Fibroblast of skin of abdomen (primary cell): ENCODE results near the gene TSPAN16.
A peak's percentile ranks its signal among the peaks of the same experiment; 100 is the strongest.
"Not testable (repeated sequence)": the region's sequence is repeated elsewhere in the genome, so short reads cannot be mapped to it uniquely, and the experiment has no call there.

Experiments used
- DNase-seq: peaks from one replicate; pipeline ENCODE4 v3.0.0-alpha.2; 2013

The TSPAN16 gene

DNA sequence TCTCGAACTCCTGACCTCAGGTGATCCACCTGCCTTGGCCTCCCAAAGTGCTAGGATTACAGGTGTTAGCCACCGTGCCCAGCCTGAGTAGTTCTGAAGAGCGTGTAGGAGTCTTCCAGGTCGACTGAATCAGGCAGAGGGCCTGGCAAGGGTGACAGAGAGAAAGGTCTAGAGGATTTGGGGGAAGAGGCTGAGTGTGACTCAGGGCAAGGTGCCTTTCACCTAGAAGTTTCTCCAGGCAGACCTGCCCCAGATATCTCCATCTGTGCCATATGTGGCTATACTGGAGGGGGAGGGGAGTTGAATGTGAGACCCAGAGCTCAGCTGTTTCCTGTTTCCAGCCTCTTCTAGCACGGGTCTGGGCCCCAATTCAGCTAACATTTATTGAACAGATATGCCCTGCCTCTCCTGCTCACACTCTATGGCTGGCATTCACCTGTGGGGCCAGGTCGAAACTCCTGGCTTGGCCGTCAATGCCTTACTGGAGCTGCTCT, 51.6 kb downstream of the TSPAN16 start:
- DNase-seq, result no peak

DNA sequence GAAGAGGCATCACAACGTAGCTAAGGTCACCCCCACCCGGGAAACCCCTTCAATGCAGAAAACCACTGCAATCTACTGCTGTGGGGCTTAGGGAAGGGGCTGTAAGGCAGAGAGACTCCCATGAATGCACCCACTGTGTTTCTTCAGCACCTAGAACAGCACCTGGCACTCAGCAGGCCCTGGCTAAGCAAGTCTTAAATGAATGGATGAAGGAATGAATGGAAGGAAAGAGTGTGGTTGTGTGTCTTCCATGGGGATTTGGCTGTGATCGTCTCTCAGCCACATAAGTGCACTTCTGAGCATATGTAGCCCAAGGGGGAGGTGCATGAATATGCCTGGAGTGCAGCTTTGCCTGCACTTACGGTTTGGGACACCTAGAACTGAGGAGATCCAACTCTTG, 53.2 kb downstream of the TSPAN16 start:
- DNase-seq, result no peak

GRCh38 chr19:11354102-11354501, 58.1 kb downstream of the TSPAN16 start:
- DNase-seq, result not testable (repeated sequence)

GRCh38 chr19:11355160-11356073, 59.5 kb downstream of the TSPAN16 start, which contains the start of gene PLPPR2:
PLPPR2 (plus strand) TSS chr19:11355432; CDS start chr19:11357674, 2,242 bp downstream.
- peak; percentile 89 for DNase-seq

- no peak for DNase-seq
Observed at GRCh38 chr19:11356074-11356397, 60.1 kb downstream of the TSPAN16 start.

GRCh38 chr19:11356676-11357550, 61.0 kb downstream of the TSPAN16 start:
- no peak for DNase-seq

GRCh38 chr19:11359421-11359820, 63.5 kb downstream of the TSPAN16 start:
- no peak for DNase-seq

DNA sequence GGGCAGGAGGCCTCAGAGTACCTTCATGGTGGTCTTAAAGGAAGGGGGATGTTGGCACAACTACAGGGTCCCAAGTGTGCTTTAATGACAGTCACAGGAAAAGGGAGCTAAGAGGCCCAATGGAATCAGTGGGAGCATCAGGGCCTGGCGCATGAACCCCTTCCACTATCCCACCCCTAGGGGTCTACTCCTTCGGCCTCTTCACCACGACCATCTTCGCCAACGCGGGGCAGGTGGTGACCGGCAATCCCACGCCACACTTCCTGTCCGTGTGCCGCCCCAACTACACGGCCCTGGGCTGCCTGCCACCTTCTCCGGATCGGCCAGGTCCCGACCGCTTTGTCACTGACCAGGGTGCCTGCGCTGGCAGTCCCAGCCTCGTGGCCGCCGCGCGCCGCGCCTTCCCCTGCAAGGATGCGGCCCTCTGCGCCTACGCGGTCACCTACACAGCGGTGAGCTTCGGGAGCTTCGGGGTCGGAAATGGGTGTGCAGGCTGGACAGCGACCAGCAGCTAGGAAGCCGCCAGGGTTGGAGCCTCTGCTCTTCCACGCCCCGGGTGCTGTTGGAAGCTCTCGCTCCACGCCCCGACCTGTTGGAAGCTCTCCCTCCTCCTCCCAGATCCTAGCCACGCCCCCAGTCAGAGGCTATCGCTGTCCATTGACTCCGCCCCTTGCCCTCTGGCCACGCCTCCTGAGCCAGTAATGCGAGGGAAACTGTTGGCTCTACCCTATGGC, 65.2 kb downstream of the TSPAN16 start:
- DNase-seq, result no peak

DNA sequence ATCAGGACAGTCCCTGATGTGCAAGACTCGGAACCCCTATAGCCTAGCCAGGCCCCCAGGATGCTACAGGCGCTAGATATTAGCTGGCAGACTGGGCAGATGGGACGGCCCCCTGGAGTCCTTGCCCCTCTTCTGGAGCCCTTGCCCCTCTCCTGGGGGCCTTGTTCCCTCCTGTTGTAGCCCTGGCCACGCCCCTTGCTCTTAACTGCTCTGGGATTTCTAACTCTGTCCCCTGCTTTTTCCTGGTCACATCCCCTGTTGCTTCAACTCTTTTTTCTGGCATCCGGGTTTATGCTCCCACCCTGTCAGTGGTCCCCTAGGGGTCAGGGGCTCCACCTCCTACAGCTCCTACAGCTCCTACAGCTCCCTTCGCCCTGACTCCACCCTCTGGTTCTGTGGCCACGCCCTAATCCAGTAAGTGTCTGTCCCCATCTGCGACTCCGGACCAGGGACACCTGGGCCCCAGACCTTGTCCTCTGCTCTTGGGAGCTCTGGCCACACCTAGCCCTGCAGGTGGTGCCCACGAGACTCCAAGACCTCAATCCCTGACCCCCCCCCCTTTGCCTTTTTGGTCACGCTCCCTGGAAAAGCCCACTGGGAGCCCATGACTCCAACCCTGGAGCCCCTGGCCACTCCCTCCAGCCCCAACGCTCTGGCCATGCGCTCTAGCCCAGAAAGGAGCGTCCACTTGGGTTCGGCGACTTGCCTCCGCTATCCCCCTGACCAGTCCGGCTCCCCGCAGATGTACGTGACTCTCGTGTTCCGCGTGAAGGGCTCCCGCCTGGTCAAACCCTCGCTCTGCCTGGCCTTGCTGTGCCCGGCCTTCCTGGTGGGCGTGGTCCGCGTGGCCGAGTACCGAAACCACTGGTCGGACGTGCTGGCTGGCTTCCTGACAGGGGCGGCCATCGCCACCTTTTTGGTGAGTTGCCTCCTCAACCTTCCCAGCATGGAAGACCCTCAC, 66.1 kb downstream of the TSPAN16 start:
- no peak for DNase-seq

DNA sequence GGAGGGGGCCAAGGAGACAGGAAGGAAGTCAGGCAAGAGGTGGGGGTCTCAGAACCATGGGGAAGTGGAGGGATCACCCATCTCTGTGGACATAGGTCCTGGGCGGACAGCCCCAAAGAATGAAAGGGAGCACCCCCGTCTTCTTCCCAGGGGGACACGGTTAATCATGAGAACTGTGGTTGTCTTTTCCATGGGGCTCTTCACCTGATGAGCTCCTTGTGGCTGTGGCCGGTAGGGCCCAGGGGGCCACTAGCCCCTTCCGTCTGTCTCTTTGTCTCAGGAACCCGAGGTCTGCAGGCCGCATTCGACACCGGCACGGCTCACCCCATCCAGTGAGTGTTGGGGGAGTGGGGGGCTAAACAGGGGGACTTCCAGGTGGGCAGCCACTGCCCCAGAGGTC, 67.9 kb downstream of the TSPAN16 start:
- DNase-seq, result no peak

- no peak for DNase-seq
Observed at GRCh38 chr19:11364296-11364904, 68.4 kb downstream of the TSPAN16 start.

- no peak for DNase-seq
Observed at GRCh38 chr19:11364935-11365334, 69.0 kb downstream of the TSPAN16 start.
